ENCODE results near the gene ABLIM1.

DNA sequence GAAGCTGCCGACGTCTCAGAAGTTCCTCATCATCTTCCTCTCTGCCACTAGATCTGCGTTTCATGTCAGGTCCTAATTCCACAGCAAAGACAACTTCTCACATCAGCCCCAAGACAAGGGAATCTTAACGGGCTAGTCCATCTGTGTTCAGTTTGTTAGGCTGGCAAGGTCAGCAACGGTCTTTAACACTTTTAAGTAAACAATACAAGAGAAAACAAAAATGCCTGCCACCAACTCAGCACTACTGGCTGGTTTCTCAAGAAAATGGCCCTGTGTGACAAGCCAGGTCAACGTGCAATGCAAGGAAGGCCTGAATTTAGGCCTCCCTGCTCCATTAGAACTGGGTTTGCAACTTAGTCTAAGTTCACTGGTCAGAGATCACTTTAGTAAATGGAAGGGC, 212.7 kb downstream of the ABLIM1 start:
- TF ChIP-seq POLR2A (IDR thresholded peaks at IDR 0.05; ENCODE audit: low read length), result no peak
- TF ChIP-seq GATA1 (IDR thresholded peaks at IDR 0.05; ENCODE audit: low read depth, low read length), result no peak

All from erythroblast (primary cell).